PFSK-1 (cell line): ENCODE data around the gene PCA3.

Experiments
- FOXP2 ChIP-seq: optimal IDR thresholded peaks from 2 replicates; pipeline ENCODE3; 2011; ENCODE audit warnings: borderline replicate concordance, control low read depth, inconsistent platforms; ENCODE audit not compliant: insufficient read depth; ENCODE audit errors: extremely low read length, extremely low read depth
- POLR2AphosphoS5 ChIP-seq: IDR thresholded peaks from 2 replicates; pipeline ENCODE4 v1.6.1; 2012; ENCODE audit warnings: low read depth, mild to moderate bottlenecking, control low read depth, low read length, moderate library complexity
- SIN3A ChIP-seq: IDR thresholded peaks from 2 replicates; pipeline ENCODE4 v1.6.1; 2012; ENCODE audit warnings: mild to moderate bottlenecking, low read length, moderate library complexity, borderline replicate concordance; ENCODE audit not compliant: insufficient read depth
- TAF1 ChIP-seq: IDR thresholded peaks from 2 replicates; pipeline ENCODE4 v1.6.1; 2012; ENCODE audit warnings: low read length, control low read depth, borderline replicate concordance; ENCODE audit not compliant: insufficient read depth
- TF ChIP-seq, protein P1 (sequence below), 2 experiments: IDR thresholded peaks; 2 replicates each; pipeline versions ENCODE4 v1.6.1 to v1.8.0; 2011 to 2012; ENCODE audit warnings: low read depth in 2 of 2, low read length in 2 of 2, control low read depth in 1 of 2, inconsistent platforms in 1 of 2, mild to moderate bottlenecking in 1 of 2, moderate library complexity in 1 of 2; ENCODE audit not compliant: insufficient read depth in 1 of 2

Gene PCA3

DNA sequence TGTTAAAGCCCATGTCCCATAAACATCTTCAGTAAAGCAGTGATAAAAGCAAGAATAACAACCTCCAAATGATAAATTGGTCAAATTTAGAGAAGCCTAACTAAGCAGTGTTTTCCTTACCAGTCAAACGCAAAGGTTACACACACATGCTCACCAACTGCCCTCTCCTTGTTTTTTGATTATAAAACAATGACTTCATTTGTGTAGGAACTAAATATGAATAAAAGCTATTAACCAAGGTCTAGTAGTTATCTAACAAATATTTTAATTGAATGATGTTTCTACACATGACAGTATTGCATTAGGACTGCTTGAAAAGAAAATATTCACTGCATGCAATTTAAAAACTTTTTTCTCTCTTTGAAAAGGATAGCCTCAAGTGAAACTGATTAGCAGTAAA lies 36.7 kb downstream of the PCA3 start:
- TF ChIP-seq POLR2AphosphoS5 (no peak), SIN3A (no peak), TAF1 (no peak), FOXP2 (no peak)
- TF ChIP-seq, protein P1, sequence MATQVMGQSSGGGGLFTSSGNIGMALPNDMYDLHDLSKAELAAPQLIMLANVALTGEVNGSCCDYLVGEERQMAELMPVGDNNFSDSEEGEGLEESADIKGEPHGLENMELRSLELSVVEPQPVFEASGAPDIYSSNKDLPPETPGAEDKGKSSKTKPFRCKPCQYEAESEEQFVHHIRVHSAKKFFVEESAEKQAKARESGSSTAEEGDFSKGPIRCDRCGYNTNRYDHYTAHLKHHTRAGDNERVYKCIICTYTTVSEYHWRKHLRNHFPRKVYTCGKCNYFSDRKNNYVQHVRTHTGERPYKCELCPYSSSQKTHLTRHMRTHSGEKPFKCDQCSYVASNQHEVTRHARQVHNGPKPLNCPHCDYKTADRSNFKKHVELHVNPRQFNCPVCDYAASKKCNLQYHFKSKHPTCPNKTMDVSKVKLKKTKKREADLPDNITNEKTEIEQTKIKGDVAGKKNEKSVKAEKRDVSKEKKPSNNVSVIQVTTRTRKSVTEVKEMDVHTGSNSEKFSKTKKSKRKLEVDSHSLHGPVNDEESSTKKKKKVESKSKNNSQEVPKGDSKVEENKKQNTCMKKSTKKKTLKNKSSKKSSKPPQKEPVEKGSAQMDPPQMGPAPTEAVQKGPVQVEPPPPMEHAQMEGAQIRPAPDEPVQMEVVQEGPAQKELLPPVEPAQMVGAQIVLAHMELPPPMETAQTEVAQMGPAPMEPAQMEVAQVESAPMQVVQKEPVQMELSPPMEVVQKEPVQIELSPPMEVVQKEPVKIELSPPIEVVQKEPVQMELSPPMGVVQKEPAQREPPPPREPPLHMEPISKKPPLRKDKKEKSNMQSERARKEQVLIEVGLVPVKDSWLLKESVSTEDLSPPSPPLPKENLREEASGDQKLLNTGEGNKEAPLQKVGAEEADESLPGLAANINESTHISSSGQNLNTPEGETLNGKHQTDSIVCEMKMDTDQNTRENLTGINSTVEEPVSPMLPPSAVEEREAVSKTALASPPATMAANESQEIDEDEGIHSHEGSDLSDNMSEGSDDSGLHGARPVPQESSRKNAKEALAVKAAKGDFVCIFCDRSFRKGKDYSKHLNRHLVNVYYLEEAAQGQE (IDR thresholded peaks at IDR 0.05; ENCODE audit: insufficient read depth in 1 of 2, low read depth in 2 of 2, low read length in 2 of 2) = no peak

- TF ChIP-seq SIN3A (no peak), POLR2AphosphoS5 (no peak), FOXP2 (no peak), TAF1 (no peak)
- TF ChIP-seq, protein P1 (IDR thresholded peaks at IDR 0.05; ENCODE audit: insufficient read depth in 1 of 2, low read depth in 2 of 2, low read length in 2 of 2) = no peak
Observed at GRCh38 chr9:76803083-76803482, 38.8 kb downstream of the PCA3 start.

- no peak for TF ChIP-seq POLR2AphosphoS5
- TF ChIP-seq SIN3A = no peak
- TF ChIP-seq FOXP2 = no peak
- TF ChIP-seq TAF1 = no peak
- TF ChIP-seq, protein P1 (IDR thresholded peaks at IDR 0.05; ENCODE audit: insufficient read depth in 1 of 2, low read depth in 2 of 2, low read length in 2 of 2) = no peak
Observed at GRCh38 chr9:76803762-76804161, 39.5 kb downstream of the PCA3 start.

GRCh38 chr9:76808636-76809035 lies 44.4 kb downstream of the PCA3 start:
- TF ChIP-seq SIN3A (no peak), TAF1 (no peak), POLR2AphosphoS5 (no peak), FOXP2 (no peak)
- TF ChIP-seq, protein P1 (IDR thresholded peaks at IDR 0.05; ENCODE audit: insufficient read depth in 1 of 2, low read depth in 2 of 2, low read length in 2 of 2) = no peak

- no peak for TF ChIP-seq POLR2AphosphoS5
- no peak for TF ChIP-seq SIN3A
- TF ChIP-seq, protein P1 (IDR thresholded peaks at IDR 0.05; ENCODE audit: insufficient read depth in 1 of 2, low read depth in 2 of 2, low read length in 2 of 2) = no peak
Observed at GRCh38 chr9:76810377-76810957, 46.2 kb downstream of the PCA3 start.
